WTC11 (cell line): ENCODE measurements around the gene LARP1B. TPM values are rescaled to one million over a fixed set of nuclear protein-coding genes. Genes with fewer than 3 reads are reported as not detected.

Source experiments
- ATAC-seq: fragments of 200-7000 bp; cut with Tn5 transposase; 2 replicates; pipeline ENCODE4 v1.10.0; 2021; ENCODE audit warnings: mild to moderate bottlenecking, moderate library complexity
- CTCF ChIA-PET: fragments of 300-600 bp; sonication (Branson Sonifier 250); formaldehyde crosslinking; loops from one replicate; lab custom pipeline; 2021; ENCODE audit warnings: antibody characterized with exemption; lab: Charles Lee
- POLR2A ChIA-PET: fragments of 350-600 bp; sonication (Branson Sonifier 250); formaldehyde crosslinking; loops from one replicate; lab custom pipeline; 2021; ENCODE audit warnings: antibody characterized with exemption; lab: Charles Lee
- DNase-seq: peaks from one replicate; pipeline ENCODE4 v3.0.0; 2021; ENCODE audit warnings: low spot score
- H3K27ac Mint-ChIP-seq: 2 replicates; pipeline ENCODE4 v1.8.0; 2021; ENCODE audit warnings: mixed read lengths
- H3K27me3 Mint-ChIP-seq: 2 replicates; pipeline ENCODE4 v1.8.0; 2021; ENCODE audit warnings: low read depth, mild to moderate bottlenecking, moderate library complexity, mixed read lengths
- H3K36me3 Mint-ChIP-seq: 2 replicates; pipeline ENCODE4 v1.8.0; 2021; ENCODE audit warnings: mixed read lengths
- H3K4me1 Mint-ChIP-seq: 2 replicates; pipeline ENCODE4 v1.8.0; 2022; ENCODE audit warnings: mixed read lengths
- H3K4me3 Mint-ChIP-seq: 2 replicates; pipeline ENCODE4 v1.8.0; 2021; ENCODE audit warnings: mild to moderate bottlenecking, moderate library complexity, mixed read lengths
- H3K9me3 Mint-ChIP-seq: 2 replicates; pipeline ENCODE4 v1.8.0; 2021; ENCODE audit warnings: mixed read lengths
- CBFB ChIP-seq: sonication (generic); formaldehyde crosslinking; IDR thresholded peaks from 2 replicates; pipeline ENCODE4 v1.8.1; 2022; ENCODE audit warnings: mild to moderate bottlenecking, low read depth, missing genetic modification reagents
- CREM ChIP-seq: sonication (generic); formaldehyde crosslinking; IDR thresholded peaks from 2 replicates; pipeline ENCODE4 v1.8.1; 2022; ENCODE audit warnings: mild to moderate bottlenecking, missing genetic modification reagents, moderate library complexity
- ELF4 ChIP-seq: sonication (generic); formaldehyde crosslinking; IDR thresholded peaks from 2 replicates; pipeline ENCODE4 v1.8.1; 2022; ENCODE audit warnings: low read depth, mild to moderate bottlenecking, moderate library complexity, missing genetic modification reagents
- ESRRA ChIP-seq: sonication (generic); formaldehyde crosslinking; IDR thresholded peaks from 2 replicates; pipeline ENCODE4 v1.8.1; 2022; ENCODE audit warnings: mild to moderate bottlenecking, missing genetic modification reagents, borderline replicate concordance
- GRHL2 ChIP-seq: fragments of 250-450 bp; sonication (Bioruptor Pico); IDR thresholded peaks from 2 replicates; pipeline ENCODE4 v1.8.0; 2022; ENCODE audit warnings: mild to moderate bottlenecking, moderate library complexity; ENCODE audit not compliant: insufficient replicate concordance, severe bottlenecking
- GTF2I ChIP-seq: fragments of 250-450 bp; sonication (Bioruptor Pico); conservative IDR thresholded peaks from 2 replicates; pipeline ENCODE4 v1.4.0; 2021; ENCODE audit warnings: mild to moderate bottlenecking
- NFATC4 ChIP-seq: fragments of 250-450 bp; sonication (Bioruptor Pico); IDR thresholded peaks from 2 replicates; pipeline ENCODE4 v1.9.0; 2021; ENCODE audit warnings: mild to moderate bottlenecking
- RELA ChIP-seq: sonication (generic); formaldehyde crosslinking; IDR thresholded peaks from 2 replicates; pipeline ENCODE4 v1.8.1; 2022; ENCODE audit warnings: missing genetic modification reagents, mild to moderate bottlenecking, borderline replicate concordance
- RORB ChIP-seq: fragments of 250-450 bp; sonication (Bioruptor Pico); IDR thresholded peaks from 2 replicates; pipeline ENCODE4 v1.9.0; 2021; ENCODE audit warnings: mild to moderate bottlenecking
- SOX15 ChIP-seq: fragments of 250-450 bp; sonication (Bioruptor Pico); IDR thresholded peaks from 2 replicates; pipeline ENCODE4 v1.9.0; 2021; ENCODE audit warnings: mild to moderate bottlenecking
- ZNF121 ChIP-seq: sonication (generic); formaldehyde crosslinking; IDR thresholded peaks from 2 replicates; pipeline ENCODE4 v1.8.0; 2023; ENCODE audit warnings: missing genetic modification reagents
- ZNF219 ChIP-seq: sonication (generic); formaldehyde crosslinking; IDR thresholded peaks from 2 replicates; pipeline ENCODE4 v1.8.0; 2023; ENCODE audit warnings: missing genetic modification reagents, mild to moderate bottlenecking, borderline replicate concordance
- total RNA-seq: library from RNA; stranded (reverse); gene quantifications from 3 replicates; pipeline ENCODE4 v1.2.3, GENCODE V29; 2021
- TF ChIP-seq, protein P1 (sequence below): sonication (generic); formaldehyde crosslinking; IDR thresholded peaks from 2 replicates; pipeline ENCODE4 v1.8.1; 2023; ENCODE audit warnings: mild to moderate bottlenecking, missing genetic modification reagents, moderate library complexity
- TF ChIP-seq, protein P2 (sequence below): sonication (generic); formaldehyde crosslinking; conservative IDR thresholded peaks from 2 replicates; pipeline ENCODE4 v1.8.1; 2023; ENCODE audit warnings: mild to moderate bottlenecking, low read depth, missing genetic modification reagents, moderate library complexity
- TF ChIP-seq, protein P3 (sequence below): sonication (generic); formaldehyde crosslinking; IDR thresholded peaks from 2 replicates; pipeline ENCODE4 v1.8.1; 2023; ENCODE audit warnings: mild to moderate bottlenecking, missing genetic modification reagents, moderate library complexity
- TF ChIP-seq, protein P4 (sequence below): sonication (generic); formaldehyde crosslinking; IDR thresholded peaks from 2 replicates; pipeline ENCODE4 v1.8.0; 2023; ENCODE audit warnings: mild to moderate bottlenecking, missing genetic modification reagents
- TF ChIP-seq, protein P5 (sequence below): sonication (generic); formaldehyde crosslinking; IDR thresholded peaks from 2 replicates; pipeline ENCODE4 v1.8.1; 2023; ENCODE audit warnings: mild to moderate bottlenecking, moderate library complexity, missing genetic modification reagents

LARP1B gene
- total RNA-seq, 1 experiment from 2014 or later: 35.6 TPM

DNA sequence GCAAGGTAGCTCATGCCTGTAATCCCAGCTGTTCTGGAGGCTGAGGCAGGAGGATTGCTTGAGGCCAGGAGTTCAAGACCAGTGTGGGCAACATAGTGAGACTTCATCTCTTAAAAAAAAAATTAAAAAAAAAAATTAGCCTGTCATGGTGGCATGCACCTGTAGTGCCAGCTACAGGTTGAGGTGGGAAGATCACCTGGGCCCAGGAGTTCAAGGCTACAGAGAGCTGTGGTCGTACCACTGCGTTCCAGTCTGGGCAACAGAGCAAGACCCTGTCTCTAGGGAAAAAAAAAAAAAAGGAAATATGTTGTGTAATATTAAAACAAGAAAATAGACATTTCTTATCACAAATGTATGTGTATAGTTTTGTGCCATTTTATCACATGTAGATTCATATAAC lies 97.8 kb downstream of the LARP1B start:
- TF ChIP-seq ZNF121 (CRISPR knock-in tag): peak; percentile 79
- no peak for TF ChIP-seq CREM
- DNase-seq (no peak), ATAC-seq (peak; percentile 35)
- Mint-ChIP-seq H3K27me3 (no peaks in the 10 kb centered on the region), H3K4me1 (peaks cover 33% of the 10 kb centered on the region), H3K9me3 (peaks cover 17% of the 10 kb centered on the region), H3K36me3 (peaks cover 22% of the 10 kb centered on the region), H3K4me3 (no peak overlapping the region), H3K27ac (no peak overlapping the region)
- CTCF ChIA-PET: interaction anchor here (1.0 kb wide), 1 partner anchor 90 kb away, joined by 4 read pairs; no protein-coding TSS in a partner anchor
- POLR2A ChIA-PET: interaction anchor here (0.6 kb wide), 1 partner anchor 11 kb away, joined by 3 read pairs; no protein-coding TSS in a partner anchor

DNA sequence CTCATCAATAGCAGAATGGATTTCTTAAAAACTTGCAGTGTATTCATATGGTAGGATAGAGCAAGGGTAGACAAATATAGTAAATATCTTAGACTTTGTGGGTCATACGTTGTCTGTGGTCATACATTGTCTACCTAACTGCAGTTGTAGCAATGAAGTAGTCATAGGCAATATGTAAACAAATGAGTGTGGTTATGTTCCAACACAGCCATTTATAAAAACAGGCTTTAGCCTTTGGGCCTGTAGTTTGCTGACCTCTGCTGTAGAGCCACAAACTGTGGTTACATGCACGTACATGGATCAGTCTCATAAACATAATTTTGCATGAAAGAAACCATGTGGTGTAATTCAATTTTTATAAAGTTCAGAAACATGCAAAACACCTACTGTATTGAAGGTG lies 98.9 kb downstream of the LARP1B start:
- TF ChIP-seq RELA (CRISPR knock-in tag): no peak
- TF ChIP-seq, protein P1, sequence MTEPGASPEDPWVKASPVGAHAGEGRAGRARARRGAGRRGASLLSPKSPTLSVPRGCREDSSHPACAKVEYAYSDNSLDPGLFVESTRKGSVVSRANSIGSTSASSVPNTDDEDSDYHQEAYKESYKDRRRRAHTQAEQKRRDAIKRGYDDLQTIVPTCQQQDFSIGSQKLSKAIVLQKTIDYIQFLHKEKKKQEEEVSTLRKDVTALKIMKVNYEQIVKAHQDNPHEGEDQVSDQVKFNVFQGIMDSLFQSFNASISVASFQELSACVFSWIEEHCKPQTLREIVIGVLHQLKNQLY (CRISPR knock-in tag): no peak
- TF ChIP-seq SOX15: no peak
- TF ChIP-seq ELF4 (CRISPR knock-in tag): no peak
- TF ChIP-seq CBFB (CRISPR knock-in tag): no peak
- TF ChIP-seq ESRRA (CRISPR knock-in tag): no peak
- TF ChIP-seq, protein P2, sequence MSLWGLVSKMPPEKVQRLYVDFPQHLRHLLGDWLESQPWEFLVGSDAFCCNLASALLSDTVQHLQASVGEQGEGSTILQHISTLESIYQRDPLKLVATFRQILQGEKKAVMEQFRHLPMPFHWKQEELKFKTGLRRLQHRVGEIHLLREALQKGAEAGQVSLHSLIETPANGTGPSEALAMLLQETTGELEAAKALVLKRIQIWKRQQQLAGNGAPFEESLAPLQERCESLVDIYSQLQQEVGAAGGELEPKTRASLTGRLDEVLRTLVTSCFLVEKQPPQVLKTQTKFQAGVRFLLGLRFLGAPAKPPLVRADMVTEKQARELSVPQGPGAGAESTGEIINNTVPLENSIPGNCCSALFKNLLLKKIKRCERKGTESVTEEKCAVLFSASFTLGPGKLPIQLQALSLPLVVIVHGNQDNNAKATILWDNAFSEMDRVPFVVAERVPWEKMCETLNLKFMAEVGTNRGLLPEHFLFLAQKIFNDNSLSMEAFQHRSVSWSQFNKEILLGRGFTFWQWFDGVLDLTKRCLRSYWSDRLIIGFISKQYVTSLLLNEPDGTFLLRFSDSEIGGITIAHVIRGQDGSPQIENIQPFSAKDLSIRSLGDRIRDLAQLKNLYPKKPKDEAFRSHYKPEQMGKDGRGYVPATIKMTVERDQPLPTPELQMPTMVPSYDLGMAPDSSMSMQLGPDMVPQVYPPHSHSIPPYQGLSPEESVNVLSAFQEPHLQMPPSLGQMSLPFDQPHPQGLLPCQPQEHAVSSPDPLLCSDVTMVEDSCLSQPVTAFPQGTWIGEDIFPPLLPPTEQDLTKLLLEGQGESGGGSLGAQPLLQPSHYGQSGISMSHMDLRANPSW (CRISPR knock-in tag): no peak
- no peak for TF ChIP-seq GRHL2
- no peak for TF ChIP-seq GTF2I (CRISPR knock-in tag)
- TF ChIP-seq NFATC4: no peak
- no peak for TF ChIP-seq RORB (CRISPR knock-in tag)
- TF ChIP-seq, protein P3, sequence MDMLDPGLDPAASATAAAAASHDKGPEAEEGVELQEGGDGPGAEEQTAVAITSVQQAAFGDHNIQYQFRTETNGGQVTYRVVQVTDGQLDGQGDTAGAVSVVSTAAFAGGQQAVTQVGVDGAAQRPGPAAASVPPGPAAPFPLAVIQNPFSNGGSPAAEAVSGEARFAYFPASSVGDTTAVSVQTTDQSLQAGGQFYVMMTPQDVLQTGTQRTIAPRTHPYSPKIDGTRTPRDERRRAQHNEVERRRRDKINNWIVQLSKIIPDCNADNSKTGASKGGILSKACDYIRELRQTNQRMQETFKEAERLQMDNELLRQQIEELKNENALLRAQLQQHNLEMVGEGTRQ (CRISPR knock-in tag): no peak
- TF ChIP-seq, protein P4, sequence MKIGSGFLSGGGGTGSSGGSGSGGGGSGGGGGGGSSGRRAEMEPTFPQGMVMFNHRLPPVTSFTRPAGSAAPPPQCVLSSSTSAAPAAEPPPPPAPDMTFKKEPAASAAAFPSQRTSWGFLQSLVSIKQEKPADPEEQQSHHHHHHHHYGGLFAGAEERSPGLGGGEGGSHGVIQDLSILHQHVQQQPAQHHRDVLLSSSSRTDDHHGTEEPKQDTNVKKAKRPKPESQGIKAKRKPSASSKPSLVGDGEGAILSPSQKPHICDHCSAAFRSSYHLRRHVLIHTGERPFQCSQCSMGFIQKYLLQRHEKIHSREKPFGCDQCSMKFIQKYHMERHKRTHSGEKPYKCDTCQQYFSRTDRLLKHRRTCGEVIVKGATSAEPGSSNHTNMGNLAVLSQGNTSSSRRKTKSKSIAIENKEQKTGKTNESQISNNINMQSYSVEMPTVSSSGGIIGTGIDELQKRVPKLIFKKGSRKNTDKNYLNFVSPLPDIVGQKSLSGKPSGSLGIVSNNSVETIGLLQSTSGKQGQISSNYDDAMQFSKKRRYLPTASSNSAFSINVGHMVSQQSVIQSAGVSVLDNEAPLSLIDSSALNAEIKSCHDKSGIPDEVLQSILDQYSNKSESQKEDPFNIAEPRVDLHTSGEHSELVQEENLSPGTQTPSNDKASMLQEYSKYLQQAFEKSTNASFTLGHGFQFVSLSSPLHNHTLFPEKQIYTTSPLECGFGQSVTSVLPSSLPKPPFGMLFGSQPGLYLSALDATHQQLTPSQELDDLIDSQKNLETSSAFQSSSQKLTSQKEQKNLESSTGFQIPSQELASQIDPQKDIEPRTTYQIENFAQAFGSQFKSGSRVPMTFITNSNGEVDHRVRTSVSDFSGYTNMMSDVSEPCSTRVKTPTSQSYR (CRISPR knock-in tag): no peak
- TF ChIP-seq, protein P5, sequence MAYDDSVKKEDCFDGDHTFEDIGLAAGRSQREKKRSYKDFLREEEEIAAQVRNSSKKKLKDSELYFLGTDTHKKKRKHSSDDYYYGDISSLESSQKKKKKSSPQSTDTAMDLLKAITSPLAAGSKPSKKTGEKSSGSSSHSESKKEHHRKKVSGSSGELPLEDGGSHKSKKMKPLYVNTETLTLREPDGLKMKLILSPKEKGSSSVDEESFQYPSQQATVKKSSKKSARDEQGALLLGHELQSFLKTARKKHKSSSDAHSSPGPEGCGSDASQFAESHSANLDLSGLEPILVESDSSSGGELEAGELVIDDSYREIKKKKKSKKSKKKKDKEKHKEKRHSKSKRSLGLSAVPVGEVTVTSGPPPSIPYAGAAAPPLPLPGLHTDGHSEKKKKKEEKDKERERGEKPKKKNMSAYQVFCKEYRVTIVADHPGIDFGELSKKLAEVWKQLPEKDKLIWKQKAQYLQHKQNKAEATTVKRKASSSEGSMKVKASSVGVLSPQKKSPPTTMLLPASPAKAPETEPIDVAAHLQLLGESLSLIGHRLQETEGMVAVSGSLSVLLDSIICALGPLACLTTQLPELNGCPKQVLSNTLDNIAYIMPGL: no peak
- TF ChIP-seq ZNF219 (CRISPR knock-in tag): no peak
- DNase-seq (no peak), ATAC-seq (no peak)
- no peaks in the 10 kb centered on the region for H3K27me3 Mint-ChIP-seq
- ChIA-PET CTCF (interaction anchor here (1.0 kb wide), 1 partner anchor 91 kb away, joined by 4 read pairs; no protein-coding TSS in a partner anchor), POLR2A (no interaction called here)
- H3K36me3 Mint-ChIP-seq: peaks cover 22% of the 10 kb centered on the region
- no peak overlapping the region; the same call in 1 of the 2 replicates for H3K27ac Mint-ChIP-seq
- peaks cover 33% of the 10 kb centered on the region for H3K4me1 Mint-ChIP-seq
- no peak overlapping the region for H3K4me3 Mint-ChIP-seq
- H3K9me3 Mint-ChIP-seq: peaks cover 17% of the 10 kb centered on the region
